Gastrocnemius medialis (tissue), 4 donors: ENCODE results near the gene SOCS3. TPM values are rescaled to one million over a fixed set of nuclear protein-coding genes. Genes with fewer than 3 reads are reported as not detected.

Experiments used
- ATAC-seq, 2 donors: fragments of 150-250 bp; one replicate each; pipeline ENCODE4 v1.9.1; 2016
- DNase-seq, 2 donors: peaks; one replicate each; pipeline ENCODE4 v3.0.0-alpha.2; 2019
- H3K27ac ChIP-seq, 4 donors: fragments of 200-600 bp; sonication (generic); 1 replicate in 1 of 4; 2 replicates in 3 of 4; pipeline ENCODE4 v1.5.1; 2016 to 2018; ENCODE audit warnings: mild to moderate bottlenecking in 2 of 4, moderate library complexity in 1 of 4
- H3K27me3 ChIP-seq, 3 donors: fragments of 200-600 bp; sonication (generic) in 2 of 3; 1 replicate in 1 of 3; 2 replicates in 2 of 3; pipeline versions ENCODE4 v1.5.1 to v1.6.0; 2016 to 2019; ENCODE audit warnings: mild to moderate bottlenecking in 1 of 3, moderate library complexity in 1 of 3
- H3K36me3 ChIP-seq, 2 donors: fragments of 200-600 bp; sonication (generic) in 1 of 2; one replicate each; pipeline ENCODE4 v1.5.1; 2017 to 2018
- H3K4me1 ChIP-seq, 2 donors: fragments of 200-600 bp; sonication (generic) in 1 of 2; one replicate each; pipeline ENCODE4 v1.5.1; 2016 to 2017; ENCODE audit warnings: mild to moderate bottlenecking in 2 of 2
- H3K4me3 ChIP-seq, 4 donors: fragments of 200-600 bp; sonication (generic) in 3 of 4; 1 replicate in 1 of 4; 2 replicates in 3 of 4; pipeline ENCODE4 v1.5.1; 2016 to 2019; ENCODE audit warnings: mild to moderate bottlenecking in 2 of 4
- H3K9me3 ChIP-seq, 3 donors: fragments of 200-600 bp; sonication (generic) in 2 of 3; 1 replicate in 1 of 3; 2 replicates in 2 of 3; pipeline ENCODE4 v1.5.1; 2016 to 2019
- CTCF ChIP-seq, 5 experiments: fragments of 450-650 bp in 3 of 5; fragments of 200-600 bp in 2 of 5; sonication (generic) in 2 of 5; IDR thresholded peaks in 4 of 5; conservative IDR thresholded peaks in 1 of 5; 1 replicate in 4 of 5; 2 replicates in 1 of 5; pipeline ENCODE4 v1.5.1; 2016 to 2019; ENCODE audit warnings: antibody characterized with exemption in 5 of 5, mild to moderate bottlenecking in 3 of 5, moderate library complexity in 3 of 5
- POLR2A ChIP-seq, 2 donors: fragments of 450-650 bp; IDR thresholded peaks; one replicate each; pipeline ENCODE4 v1.6.1; 2017; ENCODE audit warnings: antibody characterized with exemption in 2 of 2, mild to moderate bottlenecking in 2 of 2, moderate library complexity in 2 of 2
- in situ Hi-C, 4 donors: fragments of 200-750 bp; cut with MboI; loops; one replicate each; pipeline versions ENCODE4 v1.15.0 to v1.8.0; 2017; ENCODE audit warnings: low sequenced_read_pairs in 4 of 4
- intact Hi-C: fragments of 100-400 bp; cut with DNase I; formaldehyde crosslinking; loops from one replicate; pipeline ENCODE4 v1.15.1; 2023; ENCODE audit warnings: low total_unique reads
- total RNA-seq, 4 donors: library from RNA; depleted of rRNA; stranded (reverse); fragments of >200 nt; gene quantifications; one replicate each; pipeline versions ENCODE4 v1.1.0 to v1.2.3, GENCODE V29; 2016

The SOCS3 gene
- total RNA-seq, 4 donors from 2014 or later: 4.5 to 44.2 (median 16.4) TPM

DNA sequence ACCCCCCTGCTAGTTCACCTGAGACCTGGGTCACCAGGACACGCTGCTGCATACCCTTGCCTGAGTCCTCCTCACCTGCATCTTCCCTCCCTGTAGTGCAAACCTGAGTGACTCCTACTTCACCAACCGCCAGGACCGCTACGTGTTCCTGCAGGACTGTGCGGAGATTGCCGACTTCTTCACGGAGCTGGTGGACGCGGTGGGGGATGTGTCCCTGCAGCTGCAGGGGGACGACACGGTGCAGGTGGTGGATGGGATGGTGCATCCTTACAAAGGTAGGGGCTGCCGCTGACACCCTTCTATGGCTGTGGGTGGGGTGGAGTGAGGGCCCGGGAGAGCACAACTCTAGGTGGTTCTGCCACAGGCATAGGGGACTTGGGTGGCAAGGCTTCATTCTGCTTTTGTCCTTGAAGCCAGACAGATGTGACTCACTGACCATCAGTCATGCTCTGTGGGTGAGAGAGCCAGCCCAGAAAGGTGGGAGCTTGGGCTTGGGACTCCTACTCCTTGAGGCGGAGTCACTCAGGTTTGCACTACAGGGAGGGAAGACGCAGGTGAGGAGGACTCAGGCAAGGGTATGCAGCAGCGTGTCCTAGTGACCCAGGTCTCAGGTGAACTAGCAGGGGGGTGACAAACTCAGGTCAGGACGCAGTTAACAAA lies 40.8 kb upstream of the SOCS3 start:
- in situ Hi-C loops (no loop called here), intact Hi-C loops (no loop called here)
- DNase-seq (no peak), ATAC-seq (no peak)
- Histone ChIP-seq H3K4me1 (peaks cover 37 to 39% of the 10 kb centered on the region in 2 donors), H3K36me3 (peaks cover 0 to 62% of the 10 kb centered on the region in 2 donors), H3K9me3 (no peaks in the 10 kb centered on the region), H3K27ac (no peak overlapping the region), H3K27me3 (no peaks in the 10 kb centered on the region), H3K4me3 (no peak overlapping the region)
- TF ChIP-seq POLR2A (IDR thresholded peaks at IDR 0.05) (no peak), CTCF (IDR thresholded peaks at IDR 0.05 in 4 of 5, conservative IDR thresholded peaks at IDR 0.05 in 1 of 5) (no peak)

GRCh38 chr17:78399693-78400144 lies 39.8 kb upstream of the SOCS3 start:
- TF ChIP-seq POLR2A (IDR thresholded peaks at IDR 0.05): no peak
- TF ChIP-seq CTCF (IDR thresholded peaks at IDR 0.05 in 4 of 5, conservative IDR thresholded peaks at IDR 0.05 in 1 of 5): no peak
- Histone ChIP-seq H3K36me3 (peaks cover 0 to 63% of the 10 kb centered on the region in 2 donors), H3K4me1 (peaks cover 31 to 37% of the 10 kb centered on the region in 2 donors), H3K9me3 (no peaks in the 10 kb centered on the region), H3K27ac (no peak overlapping the region), H3K4me3 (no peak overlapping the region), H3K27me3 (no peaks in the 10 kb centered on the region)
- DNase-seq (no peak), ATAC-seq (no peak)
- intact Hi-C loops: no loop called here
- in situ Hi-C loops: no loop called here

- TF ChIP-seq POLR2A (IDR thresholded peaks at IDR 0.05): no peak
- Histone ChIP-seq H3K4me3 (no peak overlapping the region), H3K27me3 (no peaks in the 10 kb centered on the region), H3K27ac (peak overlapping the region in 3 of 4 donors; percentile 82 to 92 (median 88)), H3K9me3 (no peaks in the 10 kb centered on the region), H3K4me1 (peaks cover 31 to 34% of the 10 kb centered on the region in 2 donors), H3K36me3 (peaks cover 0 to 63% of the 10 kb centered on the region in 2 donors)
- DNase-seq (no peak), ATAC-seq (no peak)
- intact Hi-C loops: no loop called here
- in situ Hi-C loops: no loop called here
Observed at GRCh38 chr17:78399028-78399692, 39.3 kb upstream of the SOCS3 start.

DNA sequence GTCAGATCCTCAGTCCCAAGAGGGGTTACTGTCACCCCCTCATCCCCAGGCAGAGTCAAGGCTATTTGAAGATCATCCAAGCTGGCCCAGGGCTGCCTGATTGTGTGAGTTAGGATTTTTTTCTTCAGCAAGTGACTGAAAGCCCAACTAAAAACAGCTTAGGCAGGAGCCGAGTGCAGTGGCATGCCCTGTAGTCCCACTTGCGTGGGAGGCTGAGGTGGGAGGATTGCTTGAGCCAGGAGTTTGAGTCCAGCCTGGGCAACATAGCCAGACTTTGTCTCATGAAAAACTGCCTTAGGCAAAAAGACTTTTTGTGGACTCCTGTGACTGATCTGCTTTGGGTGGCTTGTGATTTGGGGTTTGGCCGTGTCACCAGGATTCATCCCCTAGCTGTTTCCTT lies 38.5 kb upstream of the SOCS3 start:
- ATAC-seq (no peak), DNase-seq (no peak)
- in situ Hi-C loops (no loop called here), intact Hi-C loops (no loop called here)
- Histone ChIP-seq H3K4me3 (no peak overlapping the region), H3K4me1 (peaks cover 31 to 34% of the 10 kb centered on the region in 2 donors), H3K27ac (peak overlapping the region; percentile 82 to 92 (median 90)), H3K27me3 (no peaks in the 10 kb centered on the region), H3K9me3 (no peaks in the 10 kb centered on the region), H3K36me3 (peaks cover 0 to 55% of the 10 kb centered on the region in 2 donors)
- TF ChIP-seq CTCF (IDR thresholded peaks at IDR 0.05 in 4 of 5, conservative IDR thresholded peaks at IDR 0.05 in 1 of 5) (no peak), POLR2A (IDR thresholded peaks at IDR 0.05) (no peak)

DNA sequence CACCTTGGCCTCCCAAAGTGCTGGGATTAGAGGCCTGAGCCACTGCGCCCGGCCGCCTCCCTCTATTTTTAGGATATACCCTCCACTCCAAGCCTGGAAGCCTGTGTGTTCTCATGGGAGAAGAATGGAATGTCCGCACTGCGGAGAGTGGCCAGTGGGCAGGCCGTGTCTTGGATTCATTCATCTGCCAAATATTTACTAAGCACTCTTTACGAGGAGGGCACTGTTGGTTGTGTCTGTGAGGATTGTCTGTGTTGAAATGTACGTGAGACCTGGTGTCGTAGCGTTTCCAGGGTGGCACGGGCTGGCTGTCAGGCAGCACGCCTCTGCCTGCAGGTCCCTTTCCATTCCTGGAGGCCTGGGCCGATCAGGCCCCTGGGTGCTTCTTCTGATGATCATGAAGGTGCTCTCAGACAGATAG lies 37.8 kb upstream of the SOCS3 start:
- H3K36me3 ChIP-seq: peaks cover 0 to 48% of the 10 kb centered on the region in 2 donors
- ATAC-seq (peak; percentile 93 to 95), DNase-seq (peak; percentile 68 to 87)
- in situ Hi-C loops: no loop called here
- TF ChIP-seq POLR2A (IDR thresholded peaks at IDR 0.05): peak in 1 of 2 donors; percentile 10
- TF ChIP-seq CTCF (IDR thresholded peaks at IDR 0.05 in 4 of 5, conservative IDR thresholded peaks at IDR 0.05 in 1 of 5): peak in 1 of 5 experiments; percentile 9
- no peaks in the 10 kb centered on the region for H3K27me3 ChIP-seq
- H3K9me3 ChIP-seq: no peaks in the 10 kb centered on the region
- peaks cover 32 to 34% of the 10 kb centered on the region in 2 donors for H3K4me1 ChIP-seq
- H3K27ac ChIP-seq: peak overlapping the region; percentile 82 to 92 (median 90)
- intact Hi-C loops: loop anchor here (2.0 kb wide), 1 partner anchor 15 kb away; no protein-coding TSS in a partner anchor
- no peak overlapping the region for H3K4me3 ChIP-seq
